K562 (cell line): ENCODE measurements around the gene CDCA7L. TPM values are rescaled to one million over a fixed set of nuclear protein-coding genes. Genes with fewer than 3 reads are reported as not detected.

ENCODE experiments used
- ATAC-seq: fragments of 200-7000 bp; cut with Tn5 transposase; 3 replicates; pipeline ENCODE4 v1.9.1; 2020; ENCODE audit warnings: moderate library complexity
- BruUV-seq: library from RNA; stranded (reverse); fragments of 400-500 nt; replicated peaks from 2 replicates; lab custom pipeline; 2021; lab: Mats Ljungman, UMichigan
- CTCF ChIA-PET: fragments of 300-600 bp; formaldehyde crosslinking; extraction: SDS; loops from one replicate; lab custom pipeline; 2021; ENCODE audit warnings: low intra/inter-chr PET ratio; lab: Yijun Ruan, JAX
- POLR2A ChIA-PET: fragments of 300-600, 350-650 bp; sonication (Branson Sonifier 250); formaldehyde crosslinking; extraction: SDS; loops from one replicate; lab custom pipeline; 2021; ENCODE audit warnings: antibody characterized with exemption, inconsistent platforms; lab: Yijun Ruan, JAX
- DNase-seq, 4 experiments: peaks; one replicate each; pipeline versions ENCODE4 v3.0.0 to v3.0.0-alpha.2; 2011 to 2018; ENCODE audit warnings: low spot score in 3 of 4, mixed read lengths in 3 of 4; ENCODE audit errors: extremely low read depth in 1 of 4
- FAIRE-seq: peaks from 2 replicates; lab custom pipeline; 2011; peaks lifted over from hg19 to GRCh38; lab: Jason Lieb, UNC
- H2AFZ ChIP-seq: 2 replicates; pipeline ENCODE4 v1.6.0; 2011; ENCODE audit warnings: low read depth, low read length, control low read depth, inconsistent platforms
- H3K27ac ChIP-seq: fragments of 200-600 bp; 3 replicates; pipeline ENCODE4 v1.8.0; 2011; ENCODE audit warnings: low read depth, mild to moderate bottlenecking, control low read depth, inconsistent platforms, low read length, moderate library complexity, mixed read lengths; ENCODE audit errors: extremely low read depth
- H3K27me3 ChIP-seq, 2 experiments: fragments of 300-600 bp in 1 of 2; 2 replicates in 1 of 2; 3 replicates in 1 of 2; pipeline versions ENCODE4 v1.6.0 to v1.8.0; 2011; ENCODE audit warnings: inconsistent platforms in 2 of 2, low read length in 2 of 2, mild to moderate bottlenecking in 1 of 2, mixed read lengths in 1 of 2, moderate library complexity in 1 of 2; ENCODE audit not compliant: control insufficient read depth in 2 of 2, insufficient read depth in 2 of 2
- H3K36me3 ChIP-seq: fragments of 300-600 bp; 3 replicates; pipeline ENCODE4 v1.8.0; 2011; ENCODE audit warnings: mild to moderate bottlenecking, low read length, inconsistent platforms; ENCODE audit not compliant: control insufficient read depth, insufficient read depth
- H3K4me1 ChIP-seq, 2 experiments: fragments of 200-600 bp in 1 of 2; replicated peaks in 1 of 2; 2 replicates in 1 of 2; 3 replicates in 1 of 2; pipeline versions ENCODE4 v1.5.1 to v1.8.0; 2011; ENCODE audit warnings: inconsistent platforms in 2 of 2, low read length in 2 of 2, mild to moderate bottlenecking in 1 of 2, mixed read lengths in 1 of 2, moderate library complexity in 1 of 2; ENCODE audit not compliant: control insufficient read depth in 2 of 2, insufficient read depth in 2 of 2
- H3K4me2 ChIP-seq: 2 replicates; pipeline ENCODE4 v1.6.1; 2011; ENCODE audit warnings: low read length, control low read depth, inconsistent platforms, mixed read lengths; ENCODE audit not compliant: insufficient read depth
- H3K4me3 ChIP-seq: fragments of 200-600 bp; sonication (generic), shearing (Covaris generic); 2 replicates; pipeline ENCODE4 v1.5.1; 2016; ENCODE audit warnings: control low read depth, inconsistent platforms
- H3K79me2 ChIP-seq: fragments of 200-600 bp; 3 replicates; pipeline ENCODE4 v1.8.0; 2011; ENCODE audit warnings: low read length, inconsistent platforms; ENCODE audit not compliant: control insufficient read depth, insufficient read depth
- H3K9ac ChIP-seq, 2 experiments: 2 replicates each; pipeline versions ENCODE4 v1.6.0 to v1.6.1; 2011; ENCODE audit warnings: low read depth in 2 of 2, low read length in 2 of 2, control low read depth in 1 of 2, inconsistent platforms in 1 of 2, mild to moderate bottlenecking in 1 of 2, mixed read lengths in 1 of 2; ENCODE audit not compliant: insufficient read depth in 1 of 2
- H3K9me1 ChIP-seq: one replicate; pipeline ENCODE4 v1.6.0; 2011; ENCODE audit warnings: inconsistent platforms, mild to moderate bottlenecking, low read length, moderate library complexity; ENCODE audit not compliant: control insufficient read depth, insufficient read depth
- H3K9me3 ChIP-seq: replicated peaks from 2 replicates; pipeline ENCODE4 v1.5.1; 2011; ENCODE audit warnings: low read depth, low read length, inconsistent platforms; ENCODE audit not compliant: control insufficient read depth, insufficient read depth
- H4K20me1 ChIP-seq: replicated peaks from 2 replicates; pipeline ENCODE4 v1.6.1; 2011; ENCODE audit warnings: low read length, inconsistent platforms, mixed read lengths; ENCODE audit not compliant: control insufficient read depth, insufficient read depth
- ADNP ChIP-seq: fragments of 200-800 bp; sonication (Bioruptor generic); IDR thresholded peaks from 2 replicates; pipeline ENCODE4 v1.6.1; 2016; ENCODE audit warnings: missing genetic modification characterization, missing compliant biosample characterization
- CAMTA2 ChIP-seq: fragments of 250-450 bp; sonication (Bioruptor Pico); conservative IDR thresholded peaks from 2 replicates; pipeline ENCODE4 v1.5.1; 2022
- PATZ1 ChIP-seq: fragments of 250-450 bp; sonication (Bioruptor Pico); IDR thresholded peaks from 2 replicates; pipeline ENCODE4 v1.5.0; 2020; ENCODE audit warnings: mild to moderate bottlenecking, borderline replicate concordance
- PBX2 ChIP-seq, 2 experiments: IDR thresholded peaks in 1 of 2; conservative IDR thresholded peaks in 1 of 2; 2 replicates each; pipeline ENCODE4 v1.6.1; 2016; ENCODE audit warnings: low read depth in 2 of 2, mild to moderate bottlenecking in 1 of 2, missing compliant biosample characterization in 1 of 2, missing genetic modification characterization in 1 of 2, moderate library complexity in 1 of 2
- PPARD ChIP-seq: fragments of 250-450 bp; sonication (Bioruptor Pico); IDR thresholded peaks from 2 replicates; pipeline ENCODE4 v1.8.0; 2022; ENCODE audit warnings: inconsistent platforms, mild to moderate bottlenecking, moderate library complexity
- RBFOX2 ChIP-seq: fragments of 200-400 bp; formaldehyde crosslinking; IDR thresholded peaks from 2 replicates; pipeline ENCODE4 v1.6.1; 2017; ENCODE audit warnings: low read depth, mild to moderate bottlenecking, low read length, moderate library complexity
- ZNF217 ChIP-seq: sonication (generic); formaldehyde crosslinking; IDR thresholded peaks from 2 replicates; pipeline ENCODE4 v1.8.0; 2022; ENCODE audit warnings: mild to moderate bottlenecking, missing genetic modification reagents
- ZNF232 ChIP-seq: sonication (generic); formaldehyde crosslinking; IDR thresholded peaks from 2 replicates; pipeline ENCODE4 v1.8.0; 2022; ENCODE audit warnings: mild to moderate bottlenecking, missing genetic modification reagents
- ZNF507 ChIP-seq: conservative IDR thresholded peaks from 2 replicates; pipeline ENCODE4 v1.6.1; 2017; ENCODE audit warnings: missing genetic modification characterization, missing compliant biosample characterization
- ZNF695 ChIP-seq: fragments of 450-650 bp; formaldehyde crosslinking; IDR thresholded peaks from 2 replicates; pipeline ENCODE4 v1.4.0; 2020; ENCODE audit warnings: mild to moderate bottlenecking, moderate library complexity
- WGBS: fragments of 100-300 bp; shearing (Covaris generic); methylation state at CpG from one replicate; pipeline ENCODE4 v1.1.6; 2016; ENCODE audit warnings: low coverage, mixed read lengths; ENCODE audit not compliant: insufficient coverage; ENCODE audit errors: missing lambda C conversion rate; 5-methylcytosine and 5-hydroxymethylcytosine counted together
- in situ Hi-C: fragments of 300-500 bp; cut with MboI; formaldehyde crosslinking; loops from 4 replicates; pipeline ENCODE4 v1.15.0; 2018; ENCODE audit warnings: inconsistent platforms, mixed read lengths
- intact Hi-C: fragments of 100-400 bp; cut with micrococcal nuclease; formaldehyde crosslinking; loops from 2 replicates; pipeline ENCODE4 v1.14.2; 2022
- polyA plus RNA-seq, 8 experiments: library from polyadenylated mRNA; depleted of rRNA in 4 of 8; stranded (reverse) in 5 of 8; unstranded in 3 of 8; fragments of >200 nt; fragmentation: Nextera tagmentation in 2 of 8; fragmentation: Illumina TruSeq in 1 of 8; extraction: Ambion mirVana in 2 of 8; extraction: Trizol in 1 of 8; gene quantifications; 2 replicates each; pipeline versions ENCODE4 v1.2.1 to v1.2.3, GENCODE V29; 2011 to 2014; ENCODE audit warnings: inconsistent platforms in 1 of 8, missing spikeins in 1 of 8
- total RNA-seq, 7 experiments: library from RNA; depleted of rRNA in 6 of 7; stranded (reverse); fragments of >200 nt in 6 of 7; fragmentation: Illumina TruSeq in 2 of 7; extraction: Trizol in 2 of 7; gene quantifications; 2 replicates each; pipeline versions ENCODE4 v1.2.1 to v1.2.3, GENCODE V29; 2011 to 2021; ENCODE audit warnings: low replicate concordance in 1 of 7
- TF ChIP-seq, protein P1 (sequence below): sonication (generic); formaldehyde crosslinking; IDR thresholded peaks from 2 replicates; pipeline ENCODE4 v1.8.0; 2023; ENCODE audit warnings: mild to moderate bottlenecking, missing genetic modification reagents

CDCA7L gene
- total and polyA plus RNA-seq, 9 of the 15 experiments (the other 6 are each of a cell fraction or from before 2014, with no cell fraction given), result 1.9 to 32.4 (median 3.1) TPM

DNA sequence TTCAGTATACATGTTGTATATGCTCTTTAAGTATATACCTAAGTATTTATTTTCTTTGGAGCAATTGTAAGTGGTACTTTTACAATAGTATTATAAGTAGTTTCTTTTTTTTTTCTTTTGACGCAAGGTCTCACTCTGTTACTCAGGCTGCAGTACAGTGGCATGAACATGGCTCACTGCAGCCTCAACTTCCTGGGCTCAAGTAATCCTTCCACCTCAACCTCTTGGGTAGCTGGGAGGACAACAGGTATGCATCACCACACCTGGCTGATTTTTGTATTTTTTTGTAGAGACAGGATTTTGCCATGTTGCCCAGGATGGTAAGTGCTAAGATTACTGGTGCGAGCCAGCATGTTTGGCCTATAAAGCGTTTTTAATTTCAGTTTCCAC, 13.7 kb upstream of the CDCA7L start:
- intact Hi-C loops, result no loop called here
- no peaks in the 10 kb centered on the region for H3K9me1 ChIP-seq
- FAIRE-seq, result no peak
- TF ChIP-seq PPARD (CRISPR knock-in tag), result no peak
- TF ChIP-seq, protein P1, sequence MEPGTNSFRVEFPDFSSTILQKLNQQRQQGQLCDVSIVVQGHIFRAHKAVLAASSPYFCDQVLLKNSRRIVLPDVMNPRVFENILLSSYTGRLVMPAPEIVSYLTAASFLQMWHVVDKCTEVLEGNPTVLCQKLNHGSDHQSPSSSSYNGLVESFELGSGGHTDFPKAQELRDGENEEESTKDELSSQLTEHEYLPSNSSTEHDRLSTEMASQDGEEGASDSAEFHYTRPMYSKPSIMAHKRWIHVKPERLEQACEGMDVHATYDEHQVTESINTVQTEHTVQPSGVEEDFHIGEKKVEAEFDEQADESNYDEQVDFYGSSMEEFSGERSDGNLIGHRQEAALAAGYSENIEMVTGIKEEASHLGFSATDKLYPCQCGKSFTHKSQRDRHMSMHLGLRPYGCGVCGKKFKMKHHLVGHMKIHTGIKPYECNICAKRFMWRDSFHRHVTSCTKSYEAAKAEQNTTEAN (CRISPR knock-in tag), result no peak
- TF ChIP-seq CAMTA2 (CRISPR knock-in tag), result no peak
- no peak for TF ChIP-seq ADNP (tag)
- no peak for TF ChIP-seq RBFOX2
- TF ChIP-seq ZNF507 (tag), result no peak
- no peak for TF ChIP-seq PATZ1
- no peak for TF ChIP-seq ZNF232 (CRISPR knock-in tag)
- TF ChIP-seq ZNF217 (CRISPR knock-in tag), result no peak
- TF ChIP-seq ZNF695 (CRISPR knock-in tag), result no peak
- TF ChIP-seq PBX2 (CRISPR knock-in tag; IDR thresholded peaks at IDR 0.05; ENCODE audit: low read depth), result no peak
- no peak for TF ChIP-seq PBX2 (tag; conservative IDR thresholded peaks at IDR 0.05; ENCODE audit: low read depth)

More for the DNA sequence above, 13.7 kb upstream of the CDCA7L start:
- Histone ChIP-seq H3K4me3 (no peak overlapping the region), H3K9ac (no peak overlapping the region), H3K27me3 (peaks cover 7 to 11% of the 10 kb centered on the region in 2 experiments; a peak in 4 of 5 replicates), H3K79me2 (no peaks in the 10 kb centered on the region), H3K4me2 (no peak overlapping the region), H3K9me3 (no peaks in the 10 kb centered on the region), H3K4me1 (no peaks in the 10 kb centered on the region), H4K20me1 (no peaks in the 10 kb centered on the region), H3K36me3 (no peaks in the 10 kb centered on the region), H2AFZ (no peak overlapping the region), H3K27ac (no peak overlapping the region)
- 29% methylated on average over 3 of the region's 3 CpGs for WGBS
- ATAC-seq, result no peak
- POLR2A ChIA-PET, result no interaction called here
- CTCF ChIA-PET, result no interaction called here
- DNase-seq, result no peak
- in situ Hi-C loops, result no loop called here
- BruUV-seq, result no TSS peak
